HAP-1 (cell line): ENCODE results near the gene NAALADL2.
"Not testable (repeated sequence)": the region's sequence is repeated elsewhere in the genome, so short reads cannot be mapped to it uniquely, and the experiment has no call there.

ENCODE experiments used
- DNase-seq, 2 experiments: peaks; one replicate each; pipeline ENCODE4 v3.0.0-alpha.2; 2016 to 2020; ENCODE audit warnings: low spot score in 2 of 2
- H3K27me3 ChIP-seq: fragments of 250-450 bp; sonication (Bioruptor Pico); 2 replicates; pipeline ENCODE4 v1.5.1; 2020; ENCODE audit warnings: low read depth, mild to moderate bottlenecking, moderate library complexity
- H3K36me3 ChIP-seq: fragments of 250-450 bp; sonication (Bioruptor Pico); replicated peaks from 2 replicates; pipeline ENCODE4 v1.5.1; 2020; ENCODE audit warnings: mild to moderate bottlenecking
- H3K4me1 ChIP-seq: fragments of 250-450 bp; sonication (Bioruptor Pico); 2 replicates; pipeline ENCODE4 v1.5.1; 2020; ENCODE audit warnings: mild to moderate bottlenecking
- H3K4me3 ChIP-seq: fragments of 250-450 bp; sonication (Bioruptor Pico); 2 replicates; pipeline ENCODE4 v1.5.1; 2020; ENCODE audit warnings: mild to moderate bottlenecking, moderate library complexity
- H3K9me3 ChIP-seq: fragments of 250-450 bp; sonication (Bioruptor Pico); 2 replicates; pipeline ENCODE4 v1.5.1; 2020; ENCODE audit warnings: mild to moderate bottlenecking, moderate library complexity
- in situ Hi-C: fragments of 300-500 bp; cut with MboI; formaldehyde crosslinking; loops from 3 replicates; pipeline ENCODE4 v1.14.3; 2020; ENCODE audit warnings: low sequenced_read_pairs, inconsistent platforms, mixed read lengths

The NAALADL2 gene

DNA sequence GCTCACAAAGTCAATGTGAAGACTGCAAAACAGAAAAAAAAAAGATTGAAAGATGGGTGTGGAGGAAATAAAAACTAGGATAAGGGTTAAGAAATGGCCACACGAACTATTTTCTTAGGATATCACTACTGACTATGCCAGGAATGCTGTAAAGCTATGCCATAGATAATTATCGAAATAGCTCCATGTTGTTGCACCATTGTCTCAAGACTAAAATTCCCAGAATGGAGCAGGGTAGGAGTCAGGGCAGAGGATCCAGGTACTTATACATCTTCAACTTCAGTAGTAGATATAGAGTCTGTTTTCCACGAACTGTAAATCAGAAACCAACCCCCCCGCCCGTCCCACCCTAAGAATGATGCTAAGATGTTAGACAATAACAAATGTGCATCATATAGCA is 302.2 kb downstream of the NAALADL2 start:
- Histone ChIP-seq H3K9me3 (no peaks in the 10 kb centered on the region), H3K36me3 (no peaks in the 10 kb centered on the region), H3K4me3 (no peak overlapping the region), H3K4me1 (no peaks in the 10 kb centered on the region), H3K27me3 (no peaks in the 10 kb centered on the region)
- in situ Hi-C loops = no loop called here
- DNase-seq = no peak

DNA sequence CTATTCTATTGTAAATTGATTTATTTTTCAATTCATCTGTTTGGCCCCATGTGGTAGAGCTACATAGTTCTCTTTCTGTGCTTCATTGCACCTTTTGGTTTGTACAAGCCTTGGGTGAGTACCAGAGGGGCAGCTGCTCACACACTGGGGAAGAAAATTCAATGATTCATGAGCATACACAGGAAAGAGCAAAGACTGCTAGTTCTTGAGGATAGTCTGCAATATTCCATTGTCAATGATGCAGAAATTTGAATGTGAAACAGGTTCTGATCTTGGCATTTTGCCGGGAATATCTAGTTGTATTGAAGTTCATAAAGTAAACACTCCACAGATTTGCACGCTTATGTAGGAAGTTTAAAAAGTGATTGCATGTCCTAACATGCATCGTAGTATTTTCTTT is 304.6 kb downstream of the NAALADL2 start:
- Histone ChIP-seq H3K9me3 (no peaks in the 10 kb centered on the region), H3K36me3 (no peaks in the 10 kb centered on the region), H3K4me3 (no peak overlapping the region), H3K4me1 (no peaks in the 10 kb centered on the region), H3K27me3 (no peaks in the 10 kb centered on the region)
- in situ Hi-C loops = no loop called here
- DNase-seq = no peak

DNA sequence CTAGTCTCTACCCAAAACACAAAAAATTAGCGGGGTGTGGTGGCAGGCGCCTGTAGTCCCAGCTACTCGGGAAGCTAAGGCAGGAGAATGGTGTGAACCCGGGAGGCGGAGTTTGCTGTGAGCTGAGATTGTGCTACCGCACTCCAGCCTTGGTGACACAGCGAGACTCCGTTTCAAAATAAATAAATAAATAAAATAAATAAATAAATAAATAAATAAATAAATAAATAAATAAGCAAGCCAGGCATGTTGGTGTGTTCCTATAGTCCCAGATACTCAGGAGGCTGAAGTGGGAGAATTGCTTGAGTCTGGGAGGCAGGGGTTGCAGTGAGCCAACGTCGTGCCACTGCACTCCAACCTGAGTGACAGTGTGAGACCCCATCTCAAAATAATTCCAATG is 314.0 kb downstream of the NAALADL2 start:
- H3K9me3 ChIP-seq, DNase-seq, H3K27me3 ChIP-seq, H3K36me3 ChIP-seq, H3K4me1 ChIP-seq, in situ Hi-C loops, H3K4me3 ChIP-seq: not testable (repeated sequence)

DNA sequence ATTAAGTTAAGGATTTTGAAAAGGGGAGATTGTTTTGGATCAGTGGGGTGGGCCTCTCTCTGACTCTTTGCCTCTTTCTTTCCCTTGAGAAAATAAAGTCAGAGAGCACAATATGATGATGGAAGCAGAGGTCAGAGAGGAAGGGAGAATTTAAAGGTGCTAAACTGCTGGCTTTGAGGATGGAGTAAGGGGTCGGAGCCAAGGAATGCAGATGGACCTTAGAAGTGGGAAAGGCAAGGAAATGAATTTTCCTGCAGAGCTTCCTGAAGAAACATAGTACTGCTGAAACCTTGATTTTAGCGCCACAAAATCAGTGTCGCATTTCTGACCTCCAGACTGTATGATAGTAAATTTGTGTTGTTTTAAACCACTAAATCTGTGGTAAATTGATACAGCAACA is 317.4 kb downstream of the NAALADL2 start:
- Histone ChIP-seq H3K4me3 (no peak overlapping the region), H3K27me3 (no peaks in the 10 kb centered on the region), H3K4me1 (no peaks in the 10 kb centered on the region), H3K9me3 (no peaks in the 10 kb centered on the region), H3K36me3 (no peaks in the 10 kb centered on the region)
- in situ Hi-C loops = no loop called here
- no peak for DNase-seq

DNA sequence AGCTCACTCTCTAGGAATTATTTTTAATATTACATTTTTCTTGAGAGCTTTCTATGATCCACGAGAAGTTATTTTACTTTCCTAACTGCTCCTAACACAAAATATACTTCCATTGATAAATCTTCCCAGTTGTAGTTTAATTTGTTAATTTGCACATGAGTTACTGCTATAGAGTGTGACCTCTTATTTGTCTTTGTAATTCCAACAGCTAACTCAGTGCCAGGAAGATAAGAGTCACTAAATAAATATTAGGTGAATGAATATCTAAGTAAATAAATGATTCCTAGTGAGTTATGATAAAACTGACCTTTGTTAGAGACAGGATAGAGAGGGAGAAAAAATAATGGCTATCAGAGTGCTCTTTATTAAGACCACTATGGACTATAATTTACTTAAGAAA is 319.9 kb downstream of the NAALADL2 start:
- no peak for DNase-seq
- in situ Hi-C loops = no loop called here
- no peaks in the 10 kb centered on the region for H3K9me3 ChIP-seq
- no peak overlapping the region for H3K4me3 ChIP-seq
- no peaks in the 10 kb centered on the region for H3K27me3 ChIP-seq
- H3K36me3 ChIP-seq = no peaks in the 10 kb centered on the region
- H3K4me1 ChIP-seq = no peaks in the 10 kb centered on the region

DNA sequence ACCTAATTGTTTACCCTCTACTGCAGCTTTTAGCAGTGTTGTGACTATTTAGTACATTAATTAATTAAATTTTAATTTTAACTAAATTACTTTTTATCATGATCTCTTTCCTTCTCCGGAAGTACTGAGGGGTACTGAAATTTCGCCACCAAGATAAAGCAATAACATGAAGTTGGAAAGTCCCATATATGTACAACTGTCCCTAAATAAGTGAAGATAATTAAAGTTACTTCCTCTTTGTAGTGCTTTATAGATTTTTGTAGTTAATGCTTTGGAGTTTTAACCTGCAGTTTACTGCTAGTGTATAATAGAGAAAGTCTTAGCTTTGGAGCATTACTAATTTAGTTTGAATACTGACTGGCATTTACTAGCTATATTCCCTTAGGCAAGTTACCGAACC is 325.3 kb downstream of the NAALADL2 start:
- no peaks in the 10 kb centered on the region for H3K9me3 ChIP-seq
- DNase-seq = no peak
- H3K4me1 ChIP-seq = no peaks in the 10 kb centered on the region
- in situ Hi-C loops = no loop called here
- H3K36me3 ChIP-seq = no peaks in the 10 kb centered on the region
- no peak overlapping the region for H3K4me3 ChIP-seq
- no peaks in the 10 kb centered on the region for H3K27me3 ChIP-seq

- no peak overlapping the region for H3K4me3 ChIP-seq
- no peaks in the 10 kb centered on the region for H3K36me3 ChIP-seq
- in situ Hi-C loops = no loop called here
- no peaks in the 10 kb centered on the region for H3K4me1 ChIP-seq
- no peaks in the 10 kb centered on the region for H3K27me3 ChIP-seq
- H3K9me3 ChIP-seq = no peaks in the 10 kb centered on the region
- no peak for DNase-seq
Observed at GRCh38 chr3:175185903-175186302, 326.8 kb downstream of the NAALADL2 start.

GRCh38 chr3:175186511-175186910 is 327.4 kb downstream of the NAALADL2 start:
- no peak for DNase-seq
- in situ Hi-C loops = no loop called here
- H3K27me3 ChIP-seq = no peaks in the 10 kb centered on the region
- H3K36me3 ChIP-seq = no peaks in the 10 kb centered on the region
- H3K4me3 ChIP-seq = no peak overlapping the region
- H3K4me1 ChIP-seq = no peaks in the 10 kb centered on the region
- no peaks in the 10 kb centered on the region for H3K9me3 ChIP-seq

- DNase-seq = no peak
- in situ Hi-C loops = no loop called here
- H3K4me1 ChIP-seq = no peaks in the 10 kb centered on the region
- H3K9me3 ChIP-seq = no peaks in the 10 kb centered on the region
- H3K36me3 ChIP-seq = no peaks in the 10 kb centered on the region
- H3K4me3 ChIP-seq = no peak overlapping the region
- H3K27me3 ChIP-seq = no peaks in the 10 kb centered on the region
Observed at GRCh38 chr3:175187586-175187985, 328.5 kb downstream of the NAALADL2 start.

DNA sequence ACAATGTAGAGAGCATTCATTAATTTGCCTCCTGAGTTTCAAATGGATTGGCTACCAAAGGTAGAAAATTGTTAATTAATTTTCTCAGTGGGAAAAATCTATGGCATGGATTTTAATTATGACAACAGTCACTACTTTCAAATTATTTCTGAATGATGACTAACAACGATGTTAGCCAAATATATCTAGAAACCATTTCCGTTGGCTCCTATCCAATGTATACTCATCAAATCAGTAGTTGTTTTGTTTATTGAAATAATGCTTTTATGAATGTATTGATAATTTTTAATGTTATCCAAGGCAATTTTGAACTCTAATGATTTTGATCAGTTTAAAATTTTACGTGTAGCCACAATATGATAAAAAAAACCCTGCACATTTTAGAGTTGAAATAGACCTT is 333.4 kb downstream of the NAALADL2 start:
- in situ Hi-C loops = no loop called here
- Histone ChIP-seq H3K4me3 (no peak overlapping the region), H3K4me1 (no peaks in the 10 kb centered on the region), H3K9me3 (no peaks in the 10 kb centered on the region), H3K27me3 (no peaks in the 10 kb centered on the region; the same call in 1 of the 2 replicates), H3K36me3 (no peaks in the 10 kb centered on the region)
- DNase-seq = no peak

DNA sequence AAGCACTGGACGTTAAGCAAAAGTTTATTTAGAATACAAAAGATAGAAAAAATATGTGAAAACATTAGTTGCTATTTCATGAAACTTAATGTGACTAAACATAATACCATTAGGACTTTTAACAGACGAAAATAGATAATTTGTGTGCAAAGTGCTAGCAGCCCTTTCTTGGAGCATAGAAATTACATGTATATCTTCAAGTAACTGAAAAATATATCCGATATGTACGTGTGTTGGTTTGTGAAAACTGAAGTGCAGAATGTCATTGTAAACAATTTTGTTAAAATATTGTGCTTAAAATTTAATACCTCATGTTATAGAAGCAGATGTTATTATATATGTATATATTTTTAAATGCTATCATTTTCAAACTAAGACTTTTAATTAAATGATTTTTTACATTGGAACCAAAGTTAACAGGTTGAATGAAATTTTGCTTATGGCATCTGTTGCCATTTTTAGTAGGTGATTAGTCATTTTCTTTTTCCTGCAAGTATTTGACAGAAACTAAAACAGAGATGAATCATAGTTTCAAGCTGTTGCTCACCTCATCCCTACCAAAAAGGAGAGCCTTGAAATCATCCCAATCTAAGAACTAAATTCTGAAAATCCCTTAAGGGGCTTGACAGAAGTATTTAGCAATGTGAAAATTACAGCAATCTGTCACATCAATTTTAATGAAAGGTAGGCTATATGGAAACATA is 334.8 kb downstream of the NAALADL2 start:
- in situ Hi-C loops = no loop called here
- no peaks in the 10 kb centered on the region; the same call in 1 of the 2 replicates for H3K27me3 ChIP-seq
- no peak overlapping the region for H3K4me3 ChIP-seq
- H3K4me1 ChIP-seq = no peaks in the 10 kb centered on the region
- DNase-seq = no peak
- no peaks in the 10 kb centered on the region for H3K36me3 ChIP-seq
- H3K9me3 ChIP-seq = no peaks in the 10 kb centered on the region

GRCh38 chr3:175198991-175199783 is 340.1 kb downstream of the NAALADL2 start:
- DNase-seq = no peak
- Histone ChIP-seq H3K36me3 (no peaks in the 10 kb centered on the region), H3K9me3 (no peaks in the 10 kb centered on the region), H3K4me3 (no peak overlapping the region), H3K4me1 (no peaks in the 10 kb centered on the region), H3K27me3 (no peaks in the 10 kb centered on the region)
- in situ Hi-C loops = no loop called here

DNA sequence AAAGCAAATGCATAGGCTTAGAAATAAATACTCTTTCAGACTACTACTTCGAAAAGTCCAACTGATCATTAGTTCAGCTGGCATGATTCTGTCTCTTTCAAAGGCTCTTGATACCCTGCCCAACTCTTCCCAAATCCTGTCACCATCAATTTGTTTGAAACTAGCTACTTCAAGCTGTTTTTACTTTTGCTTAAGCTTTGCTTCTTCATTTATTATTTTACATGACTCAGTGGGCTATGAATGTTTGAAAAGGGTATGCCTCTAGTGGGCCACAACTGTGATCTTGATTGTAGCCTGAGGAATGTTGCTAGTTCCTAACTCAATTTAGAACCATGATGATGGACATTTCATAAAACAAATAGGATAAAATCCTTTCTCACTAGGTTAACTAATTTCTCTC is 340.8 kb downstream of the NAALADL2 start:
- Histone ChIP-seq H3K4me3 (no peak overlapping the region), H3K4me1 (no peaks in the 10 kb centered on the region), H3K36me3 (no peaks in the 10 kb centered on the region), H3K9me3 (no peaks in the 10 kb centered on the region), H3K27me3 (no peaks in the 10 kb centered on the region)
- DNase-seq = no peak
- in situ Hi-C loops = no loop called here

DNA sequence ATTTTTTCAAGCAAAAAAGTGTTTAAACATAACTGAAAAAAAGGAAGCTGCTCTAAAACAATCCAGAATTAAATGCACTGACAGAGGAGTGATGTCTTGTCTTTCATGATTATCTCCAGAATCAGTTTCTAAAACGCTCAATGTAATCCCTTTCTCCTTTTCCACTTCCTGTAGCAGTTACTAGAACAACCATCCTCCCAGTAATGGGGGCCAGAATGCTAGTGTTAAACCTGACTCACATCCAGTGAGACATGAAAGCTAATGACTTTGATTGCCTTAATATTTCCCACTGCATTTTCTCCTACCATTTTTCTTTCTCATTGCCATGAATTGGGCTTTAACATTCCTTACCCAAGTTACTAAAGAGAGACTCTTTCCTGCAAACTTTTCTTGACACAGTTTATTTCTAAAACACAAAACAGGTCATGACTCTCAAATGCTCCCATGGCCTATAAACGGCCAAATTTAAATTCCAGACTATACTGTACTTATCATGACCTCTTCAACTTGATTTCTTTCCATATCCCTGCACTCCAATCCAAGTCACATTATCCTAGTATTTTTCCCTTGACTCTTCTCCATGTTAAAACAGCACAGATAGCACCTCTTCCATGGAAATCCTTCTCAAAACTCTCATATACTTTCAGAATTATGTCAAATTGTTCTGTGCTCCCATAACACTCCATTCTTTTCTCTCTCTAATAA is 341.4 kb downstream of the NAALADL2 start:
- H3K9me3 ChIP-seq = no peaks in the 10 kb centered on the region
- no peak overlapping the region for H3K4me3 ChIP-seq
- in situ Hi-C loops = no loop called here
- DNase-seq = no peak
- no peaks in the 10 kb centered on the region for H3K27me3 ChIP-seq
- H3K4me1 ChIP-seq = no peaks in the 10 kb centered on the region
- no peaks in the 10 kb centered on the region for H3K36me3 ChIP-seq
